ENCODE data around the gene PRKACA. TPM values are rescaled to one million over a fixed set of nuclear protein-coding genes. Genes with fewer than 3 reads are reported as not detected.

PRKACA gene
- total RNA-seq, result 47.5 and 73.6 TPM in 2 replicates

GRCh38 chr19:14117668-14118164 is at the start of gene PRKACA:
Gene PRKACA, minus strand, starts transcription at chr19:14117762. Its CDS starts 215 bp downstream, at chr19:14117547.

GRCh38 chr19:14136509-14137281 is 19.1 kb upstream of the PRKACA start, which contains the start of gene ASF1B:
Gene ASF1B, minus strand, starts transcription at chr19:14136589. Its CDS starts 133 bp downstream, at chr19:14136456.

GRCh38 chr19:14090509-14091080 is 27.0 kb downstream of the PRKACA start, which contains the start of gene SAMD1:
Gene SAMD1, minus strand, starts transcription at chr19:14090751.

GRCh38 chr19:14085309-14085995 is 32.1 kb downstream of the PRKACA start, which contains the start of gene C19orf67:
Gene C19orf67, minus strand, starts transcription at chr19:14085783. Its CDS starts 156 bp downstream, at chr19:14085627.

GRCh38 chr19:14072535-14073260 is 44.9 kb downstream of the PRKACA start, which contains the start of gene MISP3:
Gene MISP3, plus strand, starts transcription at chr19:14072786. Its CDS starts 524 bp downstream, at chr19:14073310.

GRCh38 chr19:14061751-14062557 is 55.6 kb downstream of the PRKACA start, which contains the start of gene PALM3:
Gene PALM3, minus strand, starts transcription at chr19:14062076. Its CDS starts 96 bp downstream, at chr19:14061980.

Other genes starting within 250 kb of the PRKACA start
- 0.43 TPM in 1 of 2 replicates, not detected in the other for gene NANOS3, start 240.6 kb downstream of the PRKACA start, total RNA-seq
- gene BRME1, start 211.6 kb downstream of the PRKACA start, total RNA-seq, result 0.43 and 0.44 TPM in 2 replicates
- 18.6 and 21.4 TPM in 2 replicates for gene CC2D1A, start 211.6 kb downstream of the PRKACA start, total RNA-seq
- gene PODNL1, start 179.3 kb downstream of the PRKACA start, total RNA-seq, result 1.6 and 4.4 TPM in 2 replicates
- gene DCAF15, start 165.3 kb downstream of the PRKACA start, total RNA-seq, result 11.2 and 35.1 TPM in 2 replicates
- 5.9 and 6.1 TPM in 2 replicates for gene RFX1, start 111.4 kb downstream of the PRKACA start, total RNA-seq
- gene RLN3, start 89.6 kb downstream of the PRKACA start, total RNA-seq, result not detected in 2 replicates
- gene IL27RA, start 86.0 kb downstream of the PRKACA start, total RNA-seq, result 0.88 and 2.4 TPM in 2 replicates
- gene PALM3, start 55.7 kb downstream of the PRKACA start, total RNA-seq, result 0.22 TPM in 1 of 2 replicates, not detected in the other
- under 0.01 and 0.43 TPM in 2 replicates for gene MISP3, start 45.0 kb downstream of the PRKACA start, total RNA-seq
- gene C19orf67, start 32.0 kb downstream of the PRKACA start, total RNA-seq, result not detected in 2 replicates
- gene SAMD1, start 27.0 kb downstream of the PRKACA start, total RNA-seq, result 24.1 and 31.6 TPM in 2 replicates
- gene ASF1B, start 18.8 kb upstream of the PRKACA start, total RNA-seq, result 0.44 and 30.5 TPM in 2 replicates
- gene ADGRL1, start 88.4 kb upstream of the PRKACA start, total RNA-seq, result 2.6 and 2.8 TPM in 2 replicates